ENCODE measurements around the gene SREBF2. TPM values are rescaled to one million over a fixed set of nuclear protein-coding genes. Genes with fewer than 3 reads are reported as not detected.

SREBF2 gene
- total RNA-seq, 1 experiment from 2014 or later = 129 TPM

- TSS peak; percentile 74 for BruUV-seq (replicated peaks)
- H3K79me2 ChIP-seq (ENCODE audit: insufficient read depth, low read length) = peaks cover 36% of the 10 kb centered on the region
- H3K9ac ChIP-seq (ENCODE audit: low read length) = peak within 1 kb of the TSS; percentile 85
- H3K27me3 ChIP-seq (ENCODE audit: insufficient read depth, low read length) = no peaks in the 10 kb centered on the region
- H3K4me1 ChIP-seq (ENCODE audit: control insufficient read depth in 1 of 2, insufficient read depth in 2 of 2, low read length in 2 of 2) = peaks cover 11 to 20% of the 10 kb centered on the region in 2 experiments
- ChIA-PET POLR2A (interaction anchor here (0.7 to 1.8 kb wide), 10 partner anchors 10 to 103 kb away, joined by 3 to 8 read pairs (median 4); partner anchors contain the start of gene SREBF2), CTCF (interaction anchor here (0.7 to 2.5 kb wide), 5 partner anchors 38 to 134 kb away, joined by 3 to 12 read pairs (median 3); no protein-coding TSS in a partner anchor), RAD21 (ENCODE audit: low non-redundant PET in 1 of 2, low total read pairs in 2 of 2, uncharacterized antibody in 2 of 2, unreplicated experiment in 2 of 2) (interaction anchor here (0.7 to 1.1 kb wide), 3 partner anchors 54 to 103 kb away, joined by 3 to 4 read pairs (median 3); no protein-coding TSS in a partner anchor)
- H3K36me3 ChIP-seq (ENCODE audit: control insufficient read depth in 1 of 2, insufficient read depth in 2 of 2, low read length in 2 of 2) = no peaks in the 10 kb centered on the region
- intact Hi-C loops (cut with micrococcal nuclease) = no loop called here
- H2AFZ ChIP-seq (ENCODE audit: low read depth, low read length, poor library complexity, severe bottlenecking) = no peak within 1 kb of the TSS
- no peaks in the 10 kb centered on the region for H3K9me3 ChIP-seq (ENCODE audit: control insufficient read depth in 1 of 2, insufficient read depth in 1 of 2, low read depth in 1 of 2, low read length in 2 of 2)
- no peaks in the 10 kb centered on the region for H3K9me2 ChIP-seq (ENCODE audit: insufficient read depth)
- no peaks in the 10 kb centered on the region for H4K20me1 ChIP-seq (ENCODE audit: insufficient read depth)
- TF ChIP-seq POLR2A (IDR thresholded peaks at IDR 0.05; ENCODE audit: borderline replicate concordance, extremely low read depth, insufficient read depth, insufficient read length) (peak; percentile 93), SIN3A (IDR thresholded peaks at IDR 0.05; ENCODE audit: low read depth) (peak; percentile 82), SP1 (IDR thresholded peaks at IDR 0.05; ENCODE audit: low read depth) (peak; percentile 55), SRF (IDR thresholded peaks at IDR 0.05; ENCODE audit: low read depth) (no peak), POLR2AphosphoS5 (IDR thresholded peaks at IDR 0.05; ENCODE audit: low read depth, low read length) (peak; percentile 96), ZFX (IDR thresholded peaks at IDR 0.05) (peak; percentile 21; the same call in 1 of the 2 replicates), CBX3 (IDR thresholded peaks at IDR 0.05; ENCODE audit: low read depth) (0 out of 2 replicates have a peak, but pooled peaks have one; percentile 13)
- TF ChIP-seq, protein P1, sequence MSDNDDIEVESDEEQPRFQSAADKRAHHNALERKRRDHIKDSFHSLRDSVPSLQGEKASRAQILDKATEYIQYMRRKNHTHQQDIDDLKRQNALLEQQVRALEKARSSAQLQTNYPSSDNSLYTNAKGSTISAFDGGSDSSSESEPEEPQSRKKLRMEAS (IDR thresholded peaks at IDR 0.05) = peak; percentile 56; the same call in 1 of the 2 replicates
- TF ChIP-seq, protein P2, sequence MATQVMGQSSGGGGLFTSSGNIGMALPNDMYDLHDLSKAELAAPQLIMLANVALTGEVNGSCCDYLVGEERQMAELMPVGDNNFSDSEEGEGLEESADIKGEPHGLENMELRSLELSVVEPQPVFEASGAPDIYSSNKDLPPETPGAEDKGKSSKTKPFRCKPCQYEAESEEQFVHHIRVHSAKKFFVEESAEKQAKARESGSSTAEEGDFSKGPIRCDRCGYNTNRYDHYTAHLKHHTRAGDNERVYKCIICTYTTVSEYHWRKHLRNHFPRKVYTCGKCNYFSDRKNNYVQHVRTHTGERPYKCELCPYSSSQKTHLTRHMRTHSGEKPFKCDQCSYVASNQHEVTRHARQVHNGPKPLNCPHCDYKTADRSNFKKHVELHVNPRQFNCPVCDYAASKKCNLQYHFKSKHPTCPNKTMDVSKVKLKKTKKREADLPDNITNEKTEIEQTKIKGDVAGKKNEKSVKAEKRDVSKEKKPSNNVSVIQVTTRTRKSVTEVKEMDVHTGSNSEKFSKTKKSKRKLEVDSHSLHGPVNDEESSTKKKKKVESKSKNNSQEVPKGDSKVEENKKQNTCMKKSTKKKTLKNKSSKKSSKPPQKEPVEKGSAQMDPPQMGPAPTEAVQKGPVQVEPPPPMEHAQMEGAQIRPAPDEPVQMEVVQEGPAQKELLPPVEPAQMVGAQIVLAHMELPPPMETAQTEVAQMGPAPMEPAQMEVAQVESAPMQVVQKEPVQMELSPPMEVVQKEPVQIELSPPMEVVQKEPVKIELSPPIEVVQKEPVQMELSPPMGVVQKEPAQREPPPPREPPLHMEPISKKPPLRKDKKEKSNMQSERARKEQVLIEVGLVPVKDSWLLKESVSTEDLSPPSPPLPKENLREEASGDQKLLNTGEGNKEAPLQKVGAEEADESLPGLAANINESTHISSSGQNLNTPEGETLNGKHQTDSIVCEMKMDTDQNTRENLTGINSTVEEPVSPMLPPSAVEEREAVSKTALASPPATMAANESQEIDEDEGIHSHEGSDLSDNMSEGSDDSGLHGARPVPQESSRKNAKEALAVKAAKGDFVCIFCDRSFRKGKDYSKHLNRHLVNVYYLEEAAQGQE (IDR thresholded peaks at IDR 0.05; ENCODE audit: low read depth) = no peak
- DNase-seq (ENCODE audit: low read depth, low spot score) (peak; percentile 41), ATAC-seq (peak; percentile 99)
- H3K4me3 ChIP-seq (replicated peaks in 1 of 2; ENCODE audit: low read depth in 1 of 2, low read length in 2 of 2) = peak within 1 kb of the TSS; percentile 66 to 93
- H3K4me2 ChIP-seq (ENCODE audit: low read length) = peak within 1 kb of the TSS; percentile 78
- peak within 1 kb of the TSS; percentile 82 for H3K27ac ChIP-seq (ENCODE audit: low read depth, low read length)
These were observed 32.4 kb upstream of the SREBF2 start, which contains the start of gene CCDC134 for GRCh38 chr22:41800348-41801146. CCDC134 (plus strand) TSS chr22:41800679; CDS start chr22:41808891, 8,212 bp downstream.
